Measurements from ENCODE around the gene PEX10. TPM values are rescaled to one million over a fixed set of nuclear protein-coding genes. Genes with fewer than 3 reads are reported as not detected.

Gene PEX10
- total RNA-seq, 2 donors from 2014 or later = 38.3 to 49.9 TPM

- intact Hi-C loops (cut with DNase I) = loop anchor here (1.0 to 10.0 kb wide), 2 partner anchors 135 to 233 kb away; no protein-coding TSS in a partner anchor
- H3K27ac ChIP-seq = peak overlapping the region; percentile 88 to 96
- peak overlapping the region; percentile 93 to 95 for H3K4me3 ChIP-seq
- no peak for DNase-seq (ENCODE audit: low spot score)
- H3K4me1 ChIP-seq (replicated peaks) = peaks cover 43% of the 10 kb centered on the region
- H3K27me3 ChIP-seq (replicated peaks; ENCODE audit: insufficient read depth) = no peaks in the 10 kb centered on the region
- TF ChIP-seq POLR2A (IDR thresholded peaks at IDR 0.05) (no peak), POLR2AphosphoS5 (IDR thresholded peaks at IDR 0.05) (no peak)
- TF ChIP-seq, protein P1, sequence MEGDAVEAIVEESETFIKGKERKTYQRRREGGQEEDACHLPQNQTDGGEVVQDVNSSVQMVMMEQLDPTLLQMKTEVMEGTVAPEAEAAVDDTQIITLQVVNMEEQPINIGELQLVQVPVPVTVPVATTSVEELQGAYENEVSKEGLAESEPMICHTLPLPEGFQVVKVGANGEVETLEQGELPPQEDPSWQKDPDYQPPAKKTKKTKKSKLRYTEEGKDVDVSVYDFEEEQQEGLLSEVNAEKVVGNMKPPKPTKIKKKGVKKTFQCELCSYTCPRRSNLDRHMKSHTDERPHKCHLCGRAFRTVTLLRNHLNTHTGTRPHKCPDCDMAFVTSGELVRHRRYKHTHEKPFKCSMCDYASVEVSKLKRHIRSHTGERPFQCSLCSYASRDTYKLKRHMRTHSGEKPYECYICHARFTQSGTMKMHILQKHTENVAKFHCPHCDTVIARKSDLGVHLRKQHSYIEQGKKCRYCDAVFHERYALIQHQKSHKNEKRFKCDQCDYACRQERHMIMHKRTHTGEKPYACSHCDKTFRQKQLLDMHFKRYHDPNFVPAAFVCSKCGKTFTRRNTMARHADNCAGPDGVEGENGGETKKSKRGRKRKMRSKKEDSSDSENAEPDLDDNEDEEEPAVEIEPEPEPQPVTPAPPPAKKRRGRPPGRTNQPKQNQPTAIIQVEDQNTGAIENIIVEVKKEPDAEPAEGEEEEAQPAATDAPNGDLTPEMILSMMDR (IDR thresholded peaks at IDR 0.05) = no peak
- no peaks in the 10 kb centered on the region for H3K9me3 ChIP-seq
- 3% methylated on average over 24 of the region's 38 CpGs for WGBS
- H3K36me3 ChIP-seq = peaks cover 0 to 15% of the 10 kb centered on the region in 2 donors
Measured at GRCh38 chr1:2411801-2412394, 466 bp downstream of the PEX10 start.

GRCh38 chr1:2409745-2410144 is 2.6 kb downstream of the PEX10 start:
- H3K4me3 ChIP-seq = no peak overlapping the region
- peaks cover 32% of the 10 kb centered on the region for H3K4me1 ChIP-seq (replicated peaks)
- intact Hi-C loops (cut with DNase I) = loop anchor here (10.0 kb wide), 1 partner anchor 235 kb away; no protein-coding TSS in a partner anchor
- TF ChIP-seq POLR2A (IDR thresholded peaks at IDR 0.05) (no peak), POLR2AphosphoS5 (IDR thresholded peaks at IDR 0.05) (no peak)
- TF ChIP-seq, protein P1 (IDR thresholded peaks at IDR 0.05) = no peak
- no peaks in the 10 kb centered on the region for H3K27me3 ChIP-seq (replicated peaks; ENCODE audit: insufficient read depth)
- H3K27ac ChIP-seq = peak overlapping the region; percentile 45 to 96
- WGBS = 94% methylated on average over 12 of the region's 12 CpGs
- DNase-seq (ENCODE audit: low spot score) = no peak
- H3K36me3 ChIP-seq = peaks cover 2 to 16% of the 10 kb centered on the region in 2 donors
- no peaks in the 10 kb centered on the region for H3K9me3 ChIP-seq

DNA sequence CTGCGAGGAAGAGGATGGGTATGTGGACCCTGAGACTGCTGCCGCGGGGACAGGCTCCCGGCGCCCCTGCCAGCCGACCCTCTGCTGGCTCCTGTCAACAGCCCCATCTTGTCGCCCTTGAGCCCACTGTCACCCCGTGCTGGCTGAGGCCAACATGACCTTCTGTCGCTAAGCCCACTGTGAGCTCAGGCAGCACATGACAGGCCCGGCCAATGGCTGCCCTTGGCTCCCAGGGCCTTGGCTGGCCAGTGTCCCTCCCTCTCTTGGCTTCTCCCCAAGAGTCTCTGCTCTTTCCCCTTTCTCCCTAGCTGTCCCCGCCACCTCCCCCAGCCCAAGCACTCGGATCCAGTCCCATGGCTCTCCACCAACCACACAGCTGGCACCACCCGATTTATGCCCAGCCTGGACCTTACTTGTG is 3.5 kb downstream of the PEX10 start:
- Histone ChIP-seq H3K9me3 (no peaks in the 10 kb centered on the region), H3K4me3 (no peak overlapping the region), H3K4me1 (replicated peaks) (peaks cover 24% of the 10 kb centered on the region), H3K27me3 (replicated peaks; ENCODE audit: insufficient read depth) (no peaks in the 10 kb centered on the region), H3K27ac (no peak overlapping the region), H3K36me3 (peaks cover 2 to 24% of the 10 kb centered on the region in 2 donors)
- 83% methylated on average over 13 of the region's 13 CpGs for WGBS
- intact Hi-C loops (cut with DNase I) = no loop called here
- DNase-seq (ENCODE audit: low spot score) = no peak
- TF ChIP-seq, protein P1 (IDR thresholded peaks at IDR 0.05) = no peak
- no peak for TF ChIP-seq POLR2AphosphoS5 (IDR thresholded peaks at IDR 0.05)
- TF ChIP-seq POLR2A (IDR thresholded peaks at IDR 0.05) = no peak

- intact Hi-C loops (cut with DNase I) = no loop called here
- no peak for DNase-seq (ENCODE audit: low spot score)
- peaks cover 2 to 27% of the 10 kb centered on the region in 2 donors for H3K36me3 ChIP-seq
- WGBS = 83% methylated on average over 24 of the region's 24 CpGs
- no peak overlapping the region for H3K27ac ChIP-seq
- H3K4me1 ChIP-seq (replicated peaks) = peaks cover 20% of the 10 kb centered on the region
- H3K4me3 ChIP-seq = no peak overlapping the region
- no peaks in the 10 kb centered on the region for H3K27me3 ChIP-seq (replicated peaks; ENCODE audit: insufficient read depth)
- TF ChIP-seq POLR2A (IDR thresholded peaks at IDR 0.05) (no peak), POLR2AphosphoS5 (IDR thresholded peaks at IDR 0.05) (no peak)
- TF ChIP-seq, protein P1 (IDR thresholded peaks at IDR 0.05) = no peak
- H3K9me3 ChIP-seq = no peaks in the 10 kb centered on the region
Measured at GRCh38 chr1:2408456-2408855, 3.9 kb downstream of the PEX10 start.

- Histone ChIP-seq H3K27me3 (replicated peaks; ENCODE audit: insufficient read depth) (no peaks in the 10 kb centered on the region), H3K4me1 (replicated peaks) (peaks cover 16% of the 10 kb centered on the region), H3K4me3 (no peak overlapping the region), H3K9me3 (no peaks in the 10 kb centered on the region), H3K36me3 (peaks cover 2 to 27% of the 10 kb centered on the region in 2 donors), H3K27ac (no peak overlapping the region)
- TF ChIP-seq POLR2AphosphoS5 (IDR thresholded peaks at IDR 0.05) (no peak), POLR2A (IDR thresholded peaks at IDR 0.05) (no peak)
- TF ChIP-seq, protein P1 (IDR thresholded peaks at IDR 0.05) = no peak
- intact Hi-C loops (cut with DNase I) = no loop called here
- no peak for DNase-seq (ENCODE audit: low spot score)
- WGBS = 95% methylated on average over 8 of the region's 8 CpGs
Measured at GRCh38 chr1:2407991-2408275, 4.4 kb downstream of the PEX10 start.
